GM12878 (cell line): ENCODE data around the gene CLEC16A. TPM values are rescaled to one million over a fixed set of nuclear protein-coding genes. Genes with fewer than 3 reads are reported as not detected.

Experiments
- SMC3 ChIP-seq: IDR thresholded peaks from 2 replicates; pipeline ENCODE4 v1.6.1; 2011; ENCODE audit warnings: low read length, improper control_type of control experiment, borderline replicate concordance
- SP1 ChIP-seq: IDR thresholded peaks from one replicate; pipeline ENCODE4 v1.6.1; 2011; ENCODE audit warnings: low read depth, low read length
- ZBED1 ChIP-seq: IDR thresholded peaks from 2 replicates; pipeline ENCODE4 v1.6.1; 2016; ENCODE audit warnings: borderline replicate concordance
- ZNF24 ChIP-seq: fragments of 450-650 bp; IDR thresholded peaks from 2 replicates; pipeline ENCODE4 v1.6.1; 2017; ENCODE audit warnings: antibody characterized with exemption, mild to moderate bottlenecking
- ZZZ3 ChIP-seq: IDR thresholded peaks from 2 replicates; pipeline ENCODE4 v1.6.1; 2011; ENCODE audit warnings: low read depth; ENCODE audit not compliant: control insufficient read depth, insufficient read length
- polyA plus RNA-seq, 11 experiments: library from polyadenylated mRNA; depleted of rRNA in 4 of 11; unstranded in 6 of 11; stranded (reverse) in 5 of 11; fragments of >200 nt; fragmentation: Nextera tagmentation in 4 of 11; fragmentation: Illumina TruSeq in 1 of 11; extraction: Ambion mirVana in 4 of 11; extraction: Trizol in 1 of 11; gene quantifications; 1 replicate in 1 of 11; 2 replicates in 10 of 11; pipeline versions ENCODE4 v1.2.1 to v1.2.3, GENCODE V29; 2011 to 2016; ENCODE audit warnings: inconsistent platforms in 2 of 11, missing spikeins in 2 of 11, low read depth in 1 of 11
- total RNA-seq, 4 experiments: library from RNA; depleted of rRNA in 3 of 4; stranded (reverse); fragments of >200 nt in 3 of 4; fragmentation: Illumina TruSeq in 1 of 4; extraction: Trizol in 1 of 4; gene quantifications; 2 replicates each; pipeline versions ENCODE4 v1.2.1 to v1.2.3, GENCODE V29; 2013 to 2021
- TF ChIP-seq, protein P1 (sequence below): IDR thresholded peaks from 2 replicates; pipeline ENCODE4 v1.6.1; 2012; ENCODE audit warnings: improper control_type of control experiment, low read depth, low read length; ENCODE audit not compliant: insufficient replicate concordance

CLEC16A gene
- total and polyA plus RNA-seq, 10 of the 15 experiments (the other 5 are each of a cell fraction or from before 2014, with no cell fraction given), result 1.5 to 28.8 (median 19.2) TPM

DNA sequence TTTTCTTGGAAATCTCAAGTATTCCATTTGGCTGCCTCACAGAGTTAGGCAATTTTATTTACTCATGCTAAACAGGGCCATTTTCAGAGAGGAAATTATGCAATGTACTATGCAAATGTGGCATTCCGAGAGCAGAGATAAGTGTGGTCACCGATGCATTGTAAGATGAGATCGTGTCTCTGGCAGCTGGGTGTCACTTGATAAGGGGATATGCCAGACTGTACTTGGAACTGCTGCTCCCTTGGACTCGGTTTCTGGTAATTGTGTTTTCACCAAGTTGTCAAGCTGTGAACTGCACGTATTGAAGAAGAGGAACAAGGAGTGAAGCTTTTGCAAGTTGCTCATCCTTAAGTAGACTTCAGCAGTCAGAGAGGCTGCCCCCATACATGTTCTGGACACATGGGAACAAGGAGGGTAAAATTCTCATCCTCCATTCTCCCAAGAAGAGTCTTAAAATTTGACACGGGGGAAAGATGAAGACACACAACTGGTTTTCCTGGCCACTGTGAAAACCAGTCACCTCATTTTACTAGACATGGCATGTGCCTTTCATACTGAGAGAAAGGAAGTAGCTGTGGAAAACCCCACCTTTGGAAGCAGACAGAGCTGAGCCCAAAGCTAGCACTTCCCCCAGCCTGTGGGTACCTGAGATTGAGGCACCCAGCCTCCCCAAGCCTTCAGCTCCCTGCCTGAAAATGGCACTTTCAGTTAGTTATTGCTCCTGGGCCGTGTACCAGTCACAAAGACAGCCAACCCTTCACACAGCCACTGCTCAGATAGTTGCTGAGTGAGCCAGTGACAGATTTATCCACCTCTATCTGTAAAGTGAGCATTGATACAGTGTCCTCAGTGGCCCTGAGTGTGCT, 160.9 kb downstream of the CLEC16A start (continued):
- TF ChIP-seq, protein P1, sequence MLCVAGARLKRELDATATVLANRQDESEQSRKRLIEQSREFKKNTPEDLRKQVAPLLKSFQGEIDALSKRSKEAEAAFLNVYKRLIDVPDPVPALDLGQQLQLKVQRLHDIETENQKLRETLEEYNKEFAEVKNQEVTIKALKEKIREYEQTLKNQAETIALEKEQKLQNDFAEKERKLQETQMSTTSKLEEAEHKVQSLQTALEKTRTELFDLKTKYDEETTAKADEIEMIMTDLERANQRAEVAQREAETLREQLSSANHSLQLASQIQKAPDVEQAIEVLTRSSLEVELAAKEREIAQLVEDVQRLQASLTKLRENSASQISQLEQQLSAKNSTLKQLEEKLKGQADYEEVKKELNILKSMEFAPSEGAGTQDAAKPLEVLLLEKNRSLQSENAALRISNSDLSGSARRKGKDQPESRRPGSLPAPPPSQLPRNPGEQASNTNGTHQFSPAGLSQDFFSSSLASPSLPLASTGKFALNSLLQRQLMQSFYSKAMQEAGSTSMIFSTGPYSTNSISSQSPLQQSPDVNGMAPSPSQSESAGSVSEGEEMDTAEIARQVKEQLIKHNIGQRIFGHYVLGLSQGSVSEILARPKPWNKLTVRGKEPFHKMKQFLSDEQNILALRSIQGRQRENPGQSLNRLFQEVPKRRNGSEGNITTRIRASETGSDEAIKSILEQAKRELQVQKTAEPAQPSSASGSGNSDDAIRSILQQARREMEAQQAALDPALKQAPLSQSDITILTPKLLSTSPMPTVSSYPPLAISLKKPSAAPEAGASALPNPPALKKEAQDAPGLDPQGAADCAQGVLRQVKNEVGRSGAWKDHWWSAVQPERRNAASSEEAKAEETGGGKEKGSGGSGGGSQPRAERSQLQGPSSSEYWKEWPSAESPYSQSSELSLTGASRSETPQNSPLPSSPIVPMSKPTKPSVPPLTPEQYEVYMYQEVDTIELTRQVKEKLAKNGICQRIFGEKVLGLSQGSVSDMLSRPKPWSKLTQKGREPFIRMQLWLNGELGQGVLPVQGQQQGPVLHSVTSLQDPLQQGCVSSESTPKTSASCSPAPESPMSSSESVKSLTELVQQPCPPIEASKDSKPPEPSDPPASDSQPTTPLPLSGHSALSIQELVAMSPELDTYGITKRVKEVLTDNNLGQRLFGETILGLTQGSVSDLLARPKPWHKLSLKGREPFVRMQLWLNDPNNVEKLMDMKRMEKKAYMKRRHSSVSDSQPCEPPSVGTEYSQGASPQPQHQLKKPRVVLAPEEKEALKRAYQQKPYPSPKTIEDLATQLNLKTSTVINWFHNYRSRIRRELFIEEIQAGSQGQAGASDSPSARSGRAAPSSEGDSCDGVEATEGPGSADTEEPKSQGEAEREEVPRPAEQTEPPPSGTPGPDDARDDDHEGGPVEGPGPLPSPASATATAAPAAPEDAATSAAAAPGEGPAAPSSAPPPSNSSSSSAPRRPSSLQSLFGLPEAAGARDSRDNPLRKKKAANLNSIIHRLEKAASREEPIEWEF, result no peak
- TF ChIP-seq ZNF24 (0 out of 2 replicates have a peak, but pooled peaks have one; percentile 16), SP1 (no peak), ZBED1 (no peak; the same call in 1 of the 2 replicates), SMC3 (no peak), ZZZ3 (no peak)
